ENCODE results near the gene CNTNAP3B.
"Not testable (repeated sequence)": the region's sequence is repeated elsewhere in the genome, so short reads cannot be mapped to it uniquely, and the experiment has no call there.

- not testable (repeated sequence) for TF ChIP-seq YY1 (IDR thresholded peaks at IDR 0.05; ENCODE audit: insufficient read depth, insufficient read length); SUZ12 (IDR thresholded peaks at IDR 0.05; ENCODE audit: extremely low read depth, insufficient read depth, insufficient read length); ZNF274 (IDR thresholded peaks at IDR 0.05; ENCODE audit: low read depth, low read length)
Observed at GRCh38 chr9:42020639-42021038, 108.6 kb downstream of the CNTNAP3B start.
